GM21423 (cell line): ENCODE data around the gene EFCAB13.

Source experiments
- ATAC-seq: cut with Tn5 transposase; IDR thresholded peaks from one replicate; pipeline ENCODE4 v1.9.1; 2021; ENCODE audit warnings: mild to moderate bottlenecking, moderate library complexity; ENCODE audit not compliant: unreplicated experiment

Gene EFCAB13

DNA sequence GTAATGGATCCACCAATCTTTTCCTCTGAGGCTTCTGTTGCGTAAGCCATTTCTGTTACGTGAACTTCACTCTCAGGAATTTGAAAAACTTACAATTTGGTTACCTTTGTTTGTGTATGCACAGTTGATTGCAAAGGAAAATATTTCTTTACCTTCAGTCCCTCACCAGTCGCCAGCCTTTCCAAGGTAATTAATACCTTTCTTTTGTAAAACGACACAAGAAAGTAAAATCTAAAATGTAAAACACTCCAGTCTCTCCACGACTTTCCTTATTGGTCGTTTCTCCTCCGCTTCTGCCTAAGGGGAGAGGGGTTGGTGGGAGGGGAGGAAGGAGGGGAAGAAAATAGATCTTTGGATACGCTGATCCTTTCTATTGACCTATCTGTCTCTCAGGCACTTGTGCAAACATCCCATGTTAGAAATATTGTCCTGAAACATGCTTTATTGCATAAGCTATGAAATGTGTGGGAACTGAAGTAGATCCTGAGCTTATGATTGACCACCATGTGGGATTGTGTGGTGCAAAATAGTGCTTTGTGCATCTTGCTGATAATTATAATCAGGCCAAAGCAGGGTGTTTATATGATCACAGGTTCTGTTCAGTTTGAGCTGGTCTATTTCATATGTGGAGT, 32.4 kb upstream of the EFCAB13 start:
- ATAC-seq = no peak

DNA sequence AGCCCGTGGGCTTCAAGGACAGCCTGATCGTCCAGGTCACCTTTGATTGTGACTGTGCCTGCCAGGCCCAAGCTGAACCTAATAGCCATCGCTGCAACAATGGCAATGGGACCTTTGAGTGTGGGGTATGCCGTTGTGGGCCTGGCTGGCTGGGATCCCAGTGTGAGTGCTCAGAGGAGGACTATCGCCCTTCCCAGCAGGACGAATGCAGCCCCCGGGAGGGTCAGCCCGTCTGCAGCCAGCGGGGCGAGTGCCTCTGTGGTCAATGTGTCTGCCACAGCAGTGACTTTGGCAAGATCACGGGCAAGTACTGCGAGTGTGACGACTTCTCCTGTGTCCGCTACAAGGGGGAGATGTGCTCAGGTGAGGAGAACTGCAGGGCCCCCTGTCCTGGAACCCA, 31.5 kb upstream of the EFCAB13 start:
- no peak for ATAC-seq

DNA sequence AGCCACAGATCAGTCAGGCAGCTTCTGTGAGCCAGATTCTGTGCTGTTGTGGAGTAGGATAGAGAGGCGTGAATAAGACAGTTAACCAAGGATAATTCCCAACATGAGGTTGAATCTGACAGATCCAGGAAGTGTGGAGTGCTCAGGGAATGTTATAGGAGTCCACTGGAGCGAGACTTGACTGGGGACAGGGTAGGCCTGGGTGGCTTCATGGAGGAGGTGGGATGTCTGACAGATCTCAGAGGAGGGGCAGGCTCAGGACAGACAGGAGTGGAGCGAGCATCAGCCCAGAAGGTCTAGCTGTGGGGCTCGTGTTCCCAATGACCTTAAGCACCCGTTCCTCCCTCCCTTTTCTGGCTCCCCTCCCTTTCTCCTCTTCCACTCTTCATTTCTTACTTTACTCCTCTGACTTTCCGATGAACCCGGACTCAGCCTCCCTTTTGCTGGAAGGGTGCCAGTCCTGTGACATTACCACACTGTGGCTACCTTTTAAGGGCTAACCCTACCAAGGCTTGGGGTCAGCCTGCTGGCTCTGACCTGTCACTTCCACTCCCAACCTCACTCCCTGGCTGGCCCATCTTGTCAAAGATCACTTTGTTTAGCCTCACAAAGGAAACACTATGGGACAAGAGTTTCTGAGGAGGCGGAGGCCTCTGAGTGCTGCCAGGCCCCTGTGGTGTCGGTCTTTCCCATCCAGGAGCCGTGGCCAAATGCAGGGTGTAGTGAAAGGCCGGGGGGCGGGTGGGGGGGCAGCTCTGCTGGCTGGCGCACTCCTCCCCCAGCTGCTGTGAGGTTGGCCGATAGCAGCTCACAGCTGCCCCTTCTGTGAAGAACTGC, 28.5 kb upstream of the EFCAB13 start:
- no peak for ATAC-seq

DNA sequence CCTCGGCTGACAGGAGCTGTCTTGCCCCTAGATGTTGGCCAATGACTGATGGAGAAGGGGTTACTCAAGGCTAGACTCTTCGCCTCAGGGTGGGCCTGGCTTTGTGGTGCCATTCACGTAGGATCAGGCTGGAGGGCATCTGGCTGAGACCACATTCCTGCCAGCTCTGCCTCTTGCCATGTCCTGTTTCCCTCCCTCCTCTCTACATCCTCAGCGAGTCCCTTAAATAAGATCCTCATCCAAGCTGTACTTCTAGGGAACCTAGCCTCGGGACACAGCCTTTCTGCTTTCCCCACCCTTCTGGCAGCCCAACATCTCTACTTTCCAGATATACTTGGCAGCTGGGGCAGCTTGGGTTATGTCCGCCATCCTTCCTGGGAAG, 27.9 kb upstream of the EFCAB13 start:
- no peak for ATAC-seq

DNA sequence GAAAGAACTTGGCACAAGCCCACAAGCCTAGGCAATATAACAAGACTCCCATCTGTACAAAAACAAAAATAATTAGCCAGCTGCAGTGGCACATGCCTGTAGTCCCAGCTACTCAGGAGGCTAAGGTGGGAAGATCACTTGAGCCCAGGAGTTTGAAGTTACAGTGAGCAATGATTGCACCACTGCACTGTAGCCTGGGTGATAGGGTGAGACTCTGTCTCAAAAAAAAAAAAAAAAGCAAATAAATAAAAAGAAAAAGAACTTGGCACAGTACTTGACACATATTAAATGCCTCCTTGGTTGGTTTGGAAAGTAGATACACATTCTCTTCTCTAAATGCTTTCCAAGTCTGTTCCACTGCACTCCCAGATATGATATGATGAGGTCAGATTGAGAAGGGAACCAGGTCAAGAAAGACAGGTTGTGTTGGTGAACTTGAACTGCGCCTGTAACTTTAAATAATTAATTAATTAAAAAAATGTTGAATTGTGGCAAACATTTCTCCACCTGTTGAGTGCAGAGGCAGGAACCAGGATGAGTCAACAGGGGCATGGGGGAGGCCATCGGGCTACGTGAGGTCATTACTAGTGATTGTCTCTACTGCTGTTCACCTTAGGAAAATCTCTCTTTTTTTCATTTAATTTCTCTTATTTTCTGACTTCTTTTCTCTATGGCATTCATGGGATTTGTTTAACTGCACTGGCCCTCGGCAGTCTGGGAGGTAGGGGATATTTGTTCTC, 25.9 kb upstream of the EFCAB13 start:
- ATAC-seq = no peak

GRCh38 chr17:47298712-47299111, 25.0 kb upstream of the EFCAB13 start:
- no peak for ATAC-seq

DNA sequence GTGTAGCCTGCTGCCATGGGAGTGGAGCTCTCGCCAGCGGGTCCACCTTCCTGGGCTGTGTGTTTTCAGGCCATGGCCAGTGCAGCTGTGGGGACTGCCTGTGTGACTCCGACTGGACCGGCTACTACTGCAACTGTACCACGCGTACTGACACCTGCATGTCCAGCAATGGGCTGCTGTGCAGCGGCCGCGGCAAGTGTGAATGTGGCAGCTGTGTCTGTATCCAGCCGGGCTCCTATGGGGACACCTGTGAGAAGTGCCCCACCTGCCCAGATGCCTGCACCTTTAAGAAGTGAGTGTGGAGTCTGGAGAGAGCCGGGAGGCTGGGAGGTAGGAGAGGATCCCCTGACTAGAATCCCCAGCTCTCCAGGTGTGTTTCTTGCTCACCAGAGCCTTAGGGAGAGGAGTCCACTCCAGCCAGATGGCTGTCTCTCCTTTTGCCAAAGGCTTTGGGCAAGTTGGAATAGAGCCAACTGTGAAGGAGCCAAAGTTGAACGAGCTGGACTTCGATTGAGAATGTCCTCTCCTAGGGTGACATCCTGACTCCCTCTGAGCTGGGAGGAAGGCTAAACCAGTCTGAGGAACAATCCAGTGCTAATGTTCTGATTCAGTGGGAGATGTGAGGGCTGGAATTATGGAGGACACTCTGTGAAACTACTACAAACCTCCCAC, 24.4 kb upstream of the EFCAB13 start:
- ATAC-seq = no peak

DNA sequence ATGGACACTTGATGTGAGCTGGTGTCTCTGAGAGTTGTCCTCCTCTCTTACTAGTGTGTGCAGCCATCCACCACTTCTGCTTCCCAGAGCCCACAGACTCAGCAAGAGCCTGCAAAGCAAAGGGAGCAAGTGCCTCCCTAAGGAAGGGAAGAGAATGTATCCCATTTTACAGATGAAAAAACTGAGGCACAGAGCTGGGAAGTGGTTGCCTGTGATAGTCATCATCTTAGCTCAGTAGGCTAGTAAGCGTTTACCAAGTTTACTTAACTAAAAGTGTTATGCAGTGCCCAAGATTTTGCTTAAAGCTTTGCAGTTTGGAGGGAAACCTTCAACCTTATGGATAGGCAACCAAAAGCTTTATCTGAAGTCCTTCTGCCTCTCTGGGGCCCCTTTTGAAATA, 23.0 kb upstream of the EFCAB13 start:
- no peak for ATAC-seq

DNA sequence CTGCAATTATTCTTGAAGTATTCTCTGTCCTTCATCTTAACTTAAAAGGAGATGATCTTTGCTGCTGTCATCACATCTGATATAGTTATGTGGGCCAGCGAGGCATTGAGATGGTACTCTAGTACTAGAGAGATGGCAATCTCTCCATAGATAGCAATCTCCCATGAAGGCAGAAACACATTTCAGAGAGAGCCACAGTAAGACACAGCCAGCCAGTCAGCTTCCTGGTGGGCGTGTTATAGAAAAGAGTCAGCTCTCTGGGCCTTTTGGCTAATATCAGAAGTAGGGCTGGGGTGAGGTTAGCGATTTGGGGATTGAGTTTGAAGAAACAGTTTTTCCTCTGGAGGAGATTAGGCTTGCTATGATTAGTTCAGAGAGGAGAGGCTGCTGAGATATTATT, 22.6 kb upstream of the EFCAB13 start:
- no peak for ATAC-seq

- no peak for ATAC-seq
Observed at GRCh38 chr17:47301831-47302230, 21.9 kb upstream of the EFCAB13 start.

GRCh38 chr17:47304186-47304585, 19.6 kb upstream of the EFCAB13 start:
- no peak for ATAC-seq

DNA sequence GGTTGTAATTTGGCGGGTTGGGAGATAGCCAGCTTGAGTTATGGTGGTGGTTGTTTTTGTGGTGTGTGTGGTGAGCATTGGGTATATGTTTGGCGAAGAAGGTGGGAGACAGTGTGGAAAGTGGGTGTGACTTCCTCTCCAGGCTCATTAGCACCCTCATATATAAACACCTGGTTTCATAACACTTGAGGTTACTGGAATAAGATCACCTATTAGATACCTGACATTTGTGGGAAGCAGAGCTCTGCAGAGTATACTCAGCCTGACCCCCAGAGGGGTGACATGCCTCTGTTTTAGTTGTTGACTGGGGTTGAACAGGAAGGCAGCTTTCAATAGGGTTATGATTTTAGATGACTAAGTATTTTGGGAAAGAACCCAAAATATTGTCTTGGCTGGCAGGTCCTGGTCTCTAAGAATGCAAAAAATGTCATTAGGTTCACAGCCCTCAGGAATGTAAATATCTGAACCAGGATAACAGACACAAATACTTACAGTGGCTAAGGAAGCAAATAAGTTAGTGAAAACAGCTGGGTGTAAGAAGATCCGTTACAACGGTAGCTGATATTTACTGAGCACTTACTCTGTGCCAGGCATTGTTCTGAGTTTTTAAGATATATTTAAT, 18.3 kb upstream of the EFCAB13 start:
- no peak for ATAC-seq

- no peak for ATAC-seq
Observed at GRCh38 chr17:47310186-47310733, 13.5 kb upstream of the EFCAB13 start.

- no peak for ATAC-seq
Observed at GRCh38 chr17:47311420-47311819, 12.3 kb upstream of the EFCAB13 start.

- ATAC-seq = no peak
Observed at GRCh38 chr17:47315451-47316266, 8.1 kb upstream of the EFCAB13 start.

DNA sequence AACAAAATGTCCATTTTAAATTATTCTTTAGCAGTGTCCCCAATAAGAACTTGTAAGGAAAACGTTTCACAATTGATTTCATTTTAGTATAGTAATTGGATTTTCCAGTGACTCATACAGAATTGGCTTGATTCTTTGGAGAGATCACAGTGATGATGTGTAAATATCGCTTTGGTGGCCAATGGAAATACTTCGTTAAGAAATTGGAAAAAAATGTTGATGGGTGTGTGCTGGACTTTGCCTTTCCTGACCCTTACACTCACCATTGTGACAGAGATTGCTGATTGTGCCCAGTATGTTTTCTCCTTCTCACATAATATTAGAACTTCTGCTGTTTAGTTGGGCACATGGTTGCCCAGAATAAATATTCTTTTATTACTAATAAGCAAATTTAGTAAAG, 7.4 kb upstream of the EFCAB13 start:
- ATAC-seq = no peak

GRCh38 chr17:47317119-47317518, 6.6 kb upstream of the EFCAB13 start:
- no peak for ATAC-seq

DNA sequence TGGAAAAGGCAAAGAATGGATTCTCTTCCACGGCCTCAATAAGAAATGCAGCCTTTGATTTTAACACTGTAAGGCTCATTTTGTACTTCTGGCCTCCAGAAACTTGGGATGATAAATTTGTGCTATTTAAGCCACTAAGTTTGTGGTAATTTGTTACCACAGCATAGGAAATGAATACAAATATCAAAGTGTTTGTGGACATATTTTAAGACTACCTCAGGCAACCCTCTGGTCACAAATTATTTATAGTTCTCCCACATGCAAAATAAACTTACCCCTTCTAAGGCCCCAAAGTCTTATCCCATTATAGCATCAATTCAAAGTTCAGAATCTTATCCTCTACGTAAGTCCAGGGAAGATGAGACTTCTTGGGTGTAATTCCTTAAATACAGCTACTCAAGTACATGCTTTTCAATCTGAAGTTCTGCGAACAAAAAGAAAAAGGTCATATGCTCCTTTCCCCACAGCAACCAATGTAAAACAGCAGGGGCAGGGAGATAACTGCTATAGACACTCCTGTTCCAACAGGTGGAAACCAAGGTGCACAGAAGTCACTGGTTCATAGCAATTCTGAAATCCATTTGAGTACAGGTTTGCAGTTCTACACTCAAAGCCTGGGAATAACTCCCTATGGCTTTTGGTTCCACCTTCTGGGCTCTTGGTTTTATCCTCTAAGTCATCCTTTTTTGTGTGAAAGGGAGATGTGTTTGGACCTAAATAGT, 5.4 kb upstream of the EFCAB13 start:
- ATAC-seq = no peak

- ATAC-seq = no peak
Observed at GRCh38 chr17:47320879-47321502, 2.8 kb upstream of the EFCAB13 start.
